Inflammatory macrophage treated with lipopolysaccharide for 4 hours (primary cell): ENCODE measurements around the gene RAB3GAP1.
"Not testable (repeated sequence)": the region's sequence is repeated elsewhere in the genome, so short reads cannot be mapped to it uniquely, and the experiment has no call there.

Experiments used
- DNase-seq: peaks from one replicate; pipeline ENCODE4 v3.0.0-alpha.2; 2020

RAB3GAP1 gene

GRCh38 chr2:135056790-135057189, 4.7 kb downstream of the RAB3GAP1 start:
- DNase-seq, result no peak

GRCh38 chr2:135059577-135059976, 7.5 kb downstream of the RAB3GAP1 start:
- DNase-seq, result no peak

- no peak for DNase-seq
Observed at GRCh38 chr2:135063210-135063609, 11.1 kb downstream of the RAB3GAP1 start.

GRCh38 chr2:135064149-135064548, 12.1 kb downstream of the RAB3GAP1 start:
- no peak for DNase-seq

GRCh38 chr2:135066710-135067109, 14.6 kb downstream of the RAB3GAP1 start:
- DNase-seq, result no peak

- DNase-seq, result no peak
Observed at GRCh38 chr2:135072125-135072997, 20.3 kb downstream of the RAB3GAP1 start.

- DNase-seq, result no peak
Observed at GRCh38 chr2:135074216-135074615, 22.1 kb downstream of the RAB3GAP1 start.

GRCh38 chr2:135076556-135076955, 24.5 kb downstream of the RAB3GAP1 start:
- no peak for DNase-seq

GRCh38 chr2:135078417-135078816, 26.3 kb downstream of the RAB3GAP1 start:
- no peak for DNase-seq

- DNase-seq, result no peak
Observed at GRCh38 chr2:135086222-135086621, 34.1 kb downstream of the RAB3GAP1 start.

- not testable (repeated sequence) for DNase-seq
Observed at GRCh38 chr2:135089597-135089996, 37.5 kb downstream of the RAB3GAP1 start.

- no peak for DNase-seq
Observed at GRCh38 chr2:135091681-135092080, 39.6 kb downstream of the RAB3GAP1 start.

GRCh38 chr2:135093193-135093592, 41.1 kb downstream of the RAB3GAP1 start:
- no peak for DNase-seq

- DNase-seq, result no peak
Observed at GRCh38 chr2:135093670-135094330, 41.7 kb downstream of the RAB3GAP1 start.

GRCh38 chr2:135094508-135094907, 42.4 kb downstream of the RAB3GAP1 start:
- DNase-seq, result no peak

- DNase-seq, result no peak
Observed at GRCh38 chr2:135095591-135095990, 43.5 kb downstream of the RAB3GAP1 start.

GRCh38 chr2:135096665-135097446, 44.8 kb downstream of the RAB3GAP1 start:
- DNase-seq, result no peak

GRCh38 chr2:135097532-135098231, 45.6 kb downstream of the RAB3GAP1 start:
- DNase-seq, result no peak

GRCh38 chr2:135099802-135100483, 47.9 kb downstream of the RAB3GAP1 start:
- DNase-seq, result no peak

GRCh38 chr2:135103843-135104242, 51.8 kb downstream of the RAB3GAP1 start:
- no peak for DNase-seq

- not testable (repeated sequence) for DNase-seq
Observed at GRCh38 chr2:135105513-135106316, 53.6 kb downstream of the RAB3GAP1 start.
